HepG2 (cell line): Measurements from ENCODE around the gene ILRUN. TPM values are rescaled to one million over a fixed set of nuclear protein-coding genes. Genes with fewer than 3 reads are reported as not detected.
A peak's percentile ranks its signal among the peaks of the same experiment; 100 is the strongest.

Experiments used
- ARID2 ChIP-seq: sonication (generic); formaldehyde crosslinking; IDR thresholded peaks from 2 replicates; pipeline ENCODE4 v1.8.1; 2022; ENCODE audit warnings: mild to moderate bottlenecking, missing genetic modification reagents, borderline replicate concordance
- ATF1 ChIP-seq: IDR thresholded peaks from 2 replicates; pipeline ENCODE4 v1.6.1; 2016; ENCODE audit warnings: mild to moderate bottlenecking, control low read depth
- FOSL1 ChIP-seq: sonication (generic); formaldehyde crosslinking; IDR thresholded peaks from 2 replicates; pipeline ENCODE4 v1.9.0; 2021; ENCODE audit warnings: missing genetic modification reagents, borderline replicate concordance
- KMT2B ChIP-seq: IDR thresholded peaks from 2 replicates; pipeline ENCODE4 v1.6.1; 2016; ENCODE audit warnings: missing genetic modification reagents, missing compliant biosample characterization
- MEIS2 ChIP-seq: sonication (generic); formaldehyde crosslinking; IDR thresholded peaks from 2 replicates; pipeline ENCODE4 v1.9.0; 2021; ENCODE audit warnings: mild to moderate bottlenecking, missing genetic modification reagents
- MTF1 ChIP-seq: sonication (generic); formaldehyde crosslinking; IDR thresholded peaks from 2 replicates; pipeline ENCODE4 v1.5.0; 2020; ENCODE audit warnings: missing genetic modification reagents
- RELA ChIP-seq: sonication (generic); formaldehyde crosslinking; IDR thresholded peaks from 2 replicates; pipeline ENCODE4 v1.4.0; 2020; ENCODE audit warnings: missing genetic modification reagents
- SALL1 ChIP-seq: sonication (generic); formaldehyde crosslinking; IDR thresholded peaks from 2 replicates; pipeline ENCODE4 v1.8.0; 2022; ENCODE audit warnings: mild to moderate bottlenecking, missing genetic modification reagents
- ZNF224 ChIP-seq: sonication (generic); formaldehyde crosslinking; IDR thresholded peaks from 2 replicates; pipeline ENCODE4 v1.5.0; 2020; ENCODE audit warnings: mild to moderate bottlenecking, missing genetic modification reagents
- ZNF468 ChIP-seq: sonication (generic); formaldehyde crosslinking; IDR thresholded peaks from 2 replicates; pipeline ENCODE4 v1.8.0; 2022; ENCODE audit warnings: mild to moderate bottlenecking, moderate library complexity, missing genetic modification reagents
- ZNF75D ChIP-seq: sonication (generic); formaldehyde crosslinking; IDR thresholded peaks from 2 replicates; pipeline ENCODE4 v1.8.1; 2023; ENCODE audit warnings: missing genetic modification reagents, mild to moderate bottlenecking, borderline replicate concordance
- ZNF83 ChIP-seq: sonication (generic); formaldehyde crosslinking; IDR thresholded peaks from 2 replicates; pipeline ENCODE4 v1.4.0; 2020; ENCODE audit warnings: missing genetic modification reagents, mild to moderate bottlenecking, borderline replicate concordance
- polyA plus RNA-seq, 8 experiments: library from polyadenylated mRNA; depleted of rRNA in 3 of 8; stranded (reverse) in 7 of 8; unstranded in 1 of 8; fragments of >200 nt; fragmentation: Illumina TruSeq in 4 of 8; extraction: Trizol in 4 of 8; gene quantifications; 2 replicates each; pipeline versions ENCODE4 v1.2.1 to v1.2.3, GENCODE V29; 2011 to 2016; ENCODE audit warnings: low read depth in 4 of 8, missing spikeins in 1 of 8, mixed read lengths in 1 of 8; ENCODE audit not compliant: insufficient read depth in 1 of 8
- total RNA-seq, 5 experiments: library from RNA; depleted of rRNA; stranded (reverse); fragments of >200 nt; fragmentation: Illumina TruSeq; extraction: Trizol; gene quantifications; 2 replicates each; pipeline ENCODE4 v1.2.3, GENCODE V29; 2016; ENCODE audit warnings: low read depth in 1 of 5
- TF ChIP-seq, protein P1 (sequence below): sonication (generic); formaldehyde crosslinking; conservative IDR thresholded peaks from 2 replicates; pipeline ENCODE4 v1.4.0; 2020; ENCODE audit warnings: missing genetic modification reagents
- TF ChIP-seq, protein P2 (sequence below): sonication (generic); formaldehyde crosslinking; IDR thresholded peaks from 2 replicates; pipeline ENCODE4 v1.4.0; 2020; ENCODE audit warnings: missing genetic modification reagents
- TF ChIP-seq, protein P3 (sequence below): sonication (generic); formaldehyde crosslinking; IDR thresholded peaks from 2 replicates; pipeline ENCODE4 v1.5.0; 2020; ENCODE audit warnings: mild to moderate bottlenecking, missing genetic modification reagents, borderline replicate concordance
- TF ChIP-seq, protein P4 (sequence below): sonication (generic); formaldehyde crosslinking; IDR thresholded peaks from 2 replicates; pipeline ENCODE4 v1.8.0; 2022; ENCODE audit warnings: missing genetic modification reagents, mild to moderate bottlenecking, inconsistent platforms, borderline replicate concordance
- TF ChIP-seq, protein P5 (sequence below): sonication (generic); formaldehyde crosslinking; IDR thresholded peaks from 2 replicates; pipeline ENCODE4 v1.4.0; 2020; ENCODE audit warnings: mild to moderate bottlenecking, missing genetic modification reagents
- TF ChIP-seq, protein P6 (sequence below): sonication (generic); formaldehyde crosslinking; conservative IDR thresholded peaks from 2 replicates; pipeline ENCODE4 v1.4.0; 2020; ENCODE audit warnings: missing genetic modification reagents

The ILRUN gene
- total and polyA plus RNA-seq, 2 of the 13 experiments (the other 11 are each of a cell fraction or from before 2014, with no cell fraction given) = 45.5 to 66.6 TPM

DNA sequence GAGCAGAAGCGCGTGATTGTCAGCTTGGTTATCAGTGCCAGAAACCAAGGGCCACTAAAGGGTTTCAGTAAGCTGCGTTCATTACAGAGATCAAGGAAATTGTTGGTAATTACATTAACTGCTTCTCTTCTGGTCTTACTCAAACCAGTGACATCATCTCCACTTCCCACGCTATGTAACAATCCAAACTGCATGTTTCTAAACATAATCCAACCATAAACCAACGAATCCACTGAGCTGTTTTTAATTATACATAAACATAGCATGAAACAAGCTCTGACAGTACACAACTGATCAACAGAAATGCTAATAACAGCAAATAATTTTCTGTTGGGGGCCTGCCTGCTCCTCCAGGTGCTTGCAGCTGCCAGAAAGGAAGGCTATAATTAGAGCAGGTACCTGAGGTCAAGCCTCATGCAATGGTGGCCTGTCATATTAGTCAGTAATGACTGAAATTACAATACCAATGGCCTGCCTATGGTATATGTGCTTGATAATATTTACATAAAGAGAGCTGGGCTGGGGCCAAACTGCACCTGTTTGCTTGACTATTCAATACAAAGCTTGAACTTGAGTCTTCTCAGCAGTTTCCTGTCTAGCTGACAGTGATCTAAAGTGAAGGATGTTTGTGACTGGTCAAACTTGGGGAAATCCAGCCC lies 40.1 kb downstream of the ILRUN start (continued):
- TF ChIP-seq, protein P1, sequence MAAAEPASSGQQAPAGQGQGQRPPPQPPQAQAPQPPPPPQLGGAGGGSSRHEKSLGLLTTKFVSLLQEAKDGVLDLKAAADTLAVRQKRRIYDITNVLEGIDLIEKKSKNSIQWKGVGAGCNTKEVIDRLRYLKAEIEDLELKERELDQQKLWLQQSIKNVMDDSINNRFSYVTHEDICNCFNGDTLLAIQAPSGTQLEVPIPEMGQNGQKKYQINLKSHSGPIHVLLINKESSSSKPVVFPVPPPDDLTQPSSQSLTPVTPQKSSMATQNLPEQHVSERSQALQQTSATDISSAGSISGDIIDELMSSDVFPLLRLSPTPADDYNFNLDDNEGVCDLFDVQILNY (CRISPR knock-in tag) = no peak
- TF ChIP-seq ZNF75D (no peak), ZNF224 (CRISPR knock-in tag) (no peak), ARID2 (CRISPR knock-in tag) (no peak), MTF1 (CRISPR knock-in tag) (no peak), RELA (no peak), SALL1 (CRISPR knock-in tag) (peak; percentile 51; the same call in 1 of the 2 replicates), ZNF468 (CRISPR knock-in tag) (no peak), MEIS2 (no peak), ZNF83 (CRISPR knock-in tag) (no peak), ATF1 (peak; percentile 39; the same call in 1 of the 2 replicates), FOSL1 (no peak), KMT2B (CRISPR knock-in tag) (no peak)
- TF ChIP-seq, protein P2, sequence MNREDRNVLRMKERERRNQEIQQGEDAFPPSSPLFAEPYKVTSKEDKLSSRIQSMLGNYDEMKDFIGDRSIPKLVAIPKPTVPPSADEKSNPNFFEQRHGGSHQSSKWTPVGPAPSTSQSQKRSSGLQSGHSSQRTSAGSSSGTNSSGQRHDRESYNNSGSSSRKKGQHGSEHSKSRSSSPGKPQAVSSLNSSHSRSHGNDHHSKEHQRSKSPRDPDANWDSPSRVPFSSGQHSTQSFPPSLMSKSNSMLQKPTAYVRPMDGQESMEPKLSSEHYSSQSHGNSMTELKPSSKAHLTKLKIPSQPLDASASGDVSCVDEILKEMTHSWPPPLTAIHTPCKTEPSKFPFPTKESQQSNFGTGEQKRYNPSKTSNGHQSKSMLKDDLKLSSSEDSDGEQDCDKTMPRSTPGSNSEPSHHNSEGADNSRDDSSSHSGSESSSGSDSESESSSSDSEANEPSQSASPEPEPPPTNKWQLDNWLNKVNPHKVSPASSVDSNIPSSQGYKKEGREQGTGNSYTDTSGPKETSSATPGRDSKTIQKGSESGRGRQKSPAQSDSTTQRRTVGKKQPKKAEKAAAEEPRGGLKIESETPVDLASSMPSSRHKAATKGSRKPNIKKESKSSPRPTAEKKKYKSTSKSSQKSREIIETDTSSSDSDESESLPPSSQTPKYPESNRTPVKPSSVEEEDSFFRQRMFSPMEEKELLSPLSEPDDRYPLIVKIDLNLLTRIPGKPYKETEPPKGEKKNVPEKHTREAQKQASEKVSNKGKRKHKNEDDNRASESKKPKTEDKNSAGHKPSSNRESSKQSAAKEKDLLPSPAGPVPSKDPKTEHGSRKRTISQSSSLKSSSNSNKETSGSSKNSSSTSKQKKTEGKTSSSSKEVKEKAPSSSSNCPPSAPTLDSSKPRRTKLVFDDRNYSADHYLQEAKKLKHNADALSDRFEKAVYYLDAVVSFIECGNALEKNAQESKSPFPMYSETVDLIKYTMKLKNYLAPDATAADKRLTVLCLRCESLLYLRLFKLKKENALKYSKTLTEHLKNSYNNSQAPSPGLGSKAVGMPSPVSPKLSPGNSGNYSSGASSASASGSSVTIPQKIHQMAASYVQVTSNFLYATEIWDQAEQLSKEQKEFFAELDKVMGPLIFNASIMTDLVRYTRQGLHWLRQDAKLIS (CRISPR knock-in tag) = no peak
- TF ChIP-seq, protein P3, sequence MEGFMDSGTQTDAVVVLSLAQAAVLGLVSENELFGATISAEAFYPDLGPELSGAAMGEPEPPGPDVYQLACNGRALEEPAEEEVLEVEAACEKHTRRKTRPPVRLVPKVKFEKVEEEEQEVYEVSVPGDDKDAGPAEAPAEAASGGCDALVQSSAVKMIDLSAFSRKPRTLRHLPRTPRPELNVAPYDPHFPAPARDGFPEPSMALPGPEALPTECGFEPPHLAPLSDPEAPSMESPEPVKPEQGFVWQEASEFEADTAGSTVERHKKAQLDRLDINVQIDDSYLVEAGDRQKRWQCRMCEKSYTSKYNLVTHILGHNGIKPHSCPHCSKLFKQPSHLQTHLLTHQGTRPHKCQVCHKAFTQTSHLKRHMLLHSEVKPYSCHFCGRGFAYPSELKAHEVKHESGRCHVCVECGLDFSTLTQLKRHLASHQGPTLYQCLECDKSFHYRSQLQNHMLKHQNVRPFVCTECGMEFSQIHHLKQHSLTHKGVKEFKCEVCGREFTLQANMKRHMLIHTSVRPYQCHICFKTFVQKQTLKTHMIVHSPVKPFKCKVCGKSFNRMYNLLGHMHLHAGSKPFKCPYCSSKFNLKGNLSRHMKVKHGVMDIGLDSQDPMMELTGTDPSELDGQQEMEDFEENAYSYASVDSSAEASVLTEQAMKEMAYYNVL = no peak
- TF ChIP-seq, protein P4, sequence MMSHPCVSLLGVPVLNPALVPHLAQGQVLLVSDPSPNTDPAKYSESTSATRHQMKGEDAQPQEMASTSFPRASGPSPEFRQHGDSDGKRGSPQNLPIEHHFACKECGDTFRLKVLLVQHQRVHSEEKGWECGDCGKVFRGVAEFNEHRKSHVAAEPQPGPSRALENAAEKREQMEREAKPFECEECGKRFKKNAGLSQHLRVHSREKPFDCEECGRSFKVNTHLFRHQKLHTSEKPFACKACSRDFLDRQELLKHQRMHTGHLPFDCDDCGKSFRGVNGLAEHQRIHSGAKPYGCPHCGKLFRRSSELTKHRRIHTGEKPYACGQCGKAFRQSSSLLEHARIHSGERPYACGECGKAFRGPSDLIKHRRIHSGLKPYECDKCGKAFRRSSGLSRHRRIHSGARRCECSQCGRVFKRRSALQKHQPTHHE = no peak
- TF ChIP-seq, protein P5, sequence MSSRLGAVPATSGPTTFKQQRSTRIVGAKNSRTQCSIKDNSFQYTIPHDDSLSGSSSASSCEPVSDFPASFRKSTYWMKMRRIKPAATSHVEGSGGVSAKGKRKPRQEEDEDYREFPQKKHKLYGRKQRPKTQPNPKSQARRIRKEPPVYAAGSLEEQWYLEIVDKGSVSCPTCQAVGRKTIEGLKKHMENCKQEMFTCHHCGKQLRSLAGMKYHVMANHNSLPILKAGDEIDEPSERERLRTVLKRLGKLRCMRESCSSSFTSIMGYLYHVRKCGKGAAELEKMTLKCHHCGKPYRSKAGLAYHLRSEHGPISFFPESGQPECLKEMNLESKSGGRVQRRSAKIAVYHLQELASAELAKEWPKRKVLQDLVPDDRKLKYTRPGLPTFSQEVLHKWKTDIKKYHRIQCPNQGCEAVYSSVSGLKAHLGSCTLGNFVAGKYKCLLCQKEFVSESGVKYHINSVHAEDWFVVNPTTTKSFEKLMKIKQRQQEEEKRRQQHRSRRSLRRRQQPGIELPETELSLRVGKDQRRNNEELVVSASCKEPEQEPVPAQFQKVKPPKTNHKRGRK (CRISPR knock-in tag) = no peak
- TF ChIP-seq, protein P6, sequence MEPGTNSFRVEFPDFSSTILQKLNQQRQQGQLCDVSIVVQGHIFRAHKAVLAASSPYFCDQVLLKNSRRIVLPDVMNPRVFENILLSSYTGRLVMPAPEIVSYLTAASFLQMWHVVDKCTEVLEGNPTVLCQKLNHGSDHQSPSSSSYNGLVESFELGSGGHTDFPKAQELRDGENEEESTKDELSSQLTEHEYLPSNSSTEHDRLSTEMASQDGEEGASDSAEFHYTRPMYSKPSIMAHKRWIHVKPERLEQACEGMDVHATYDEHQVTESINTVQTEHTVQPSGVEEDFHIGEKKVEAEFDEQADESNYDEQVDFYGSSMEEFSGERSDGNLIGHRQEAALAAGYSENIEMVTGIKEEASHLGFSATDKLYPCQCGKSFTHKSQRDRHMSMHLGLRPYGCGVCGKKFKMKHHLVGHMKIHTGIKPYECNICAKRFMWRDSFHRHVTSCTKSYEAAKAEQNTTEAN = 0 out of 2 replicates have a peak, but pooled peaks have one; percentile 37
